ENCODE data around the gene PARD3B.

GRCh38 chr2:205657579-205657978 is 1112.3 kb downstream of the PARD3B start:
- no peak for TF ChIP-seq EZH2phosphoT487 (conservative IDR thresholded peaks at IDR 0.05; ENCODE audit: low read length)
- no peak for TF ChIP-seq CTCF (IDR thresholded peaks at IDR 0.05; ENCODE audit: insufficient read depth, low read length, poor library complexity, severe bottlenecking)

All from SU-DHL-6 (cell line).